Gastrocnemius medialis (tissue), 4 donors: ENCODE data around the gene MAMDC4. TPM values are rescaled to one million over a fixed set of nuclear protein-coding genes. Genes with fewer than 3 reads are reported as not detected.

Experiments
- ATAC-seq, 2 donors: fragments of 150-250 bp; one replicate each; pipeline ENCODE4 v1.9.1; 2016
- DNase-seq, 2 donors: peaks; one replicate each; pipeline ENCODE4 v3.0.0-alpha.2; 2019
- H3K27ac ChIP-seq, 4 donors: fragments of 200-600 bp; sonication (generic); 1 replicate in 1 of 4; 2 replicates in 3 of 4; pipeline ENCODE4 v1.5.1; 2016 to 2018; ENCODE audit warnings: mild to moderate bottlenecking in 2 of 4, moderate library complexity in 1 of 4
- H3K27me3 ChIP-seq, 3 donors: fragments of 200-600 bp; sonication (generic) in 2 of 3; 1 replicate in 1 of 3; 2 replicates in 2 of 3; pipeline versions ENCODE4 v1.5.1 to v1.6.0; 2016 to 2019; ENCODE audit warnings: mild to moderate bottlenecking in 1 of 3, moderate library complexity in 1 of 3
- H3K36me3 ChIP-seq, 2 donors: fragments of 200-600 bp; sonication (generic) in 1 of 2; one replicate each; pipeline ENCODE4 v1.5.1; 2017 to 2018
- H3K4me1 ChIP-seq, 2 donors: fragments of 200-600 bp; sonication (generic) in 1 of 2; one replicate each; pipeline ENCODE4 v1.5.1; 2016 to 2017; ENCODE audit warnings: mild to moderate bottlenecking in 2 of 2
- H3K4me3 ChIP-seq, 4 donors: fragments of 200-600 bp; sonication (generic) in 3 of 4; 1 replicate in 1 of 4; 2 replicates in 3 of 4; pipeline ENCODE4 v1.5.1; 2016 to 2019; ENCODE audit warnings: mild to moderate bottlenecking in 2 of 4
- H3K9me3 ChIP-seq, 3 donors: fragments of 200-600 bp; sonication (generic) in 2 of 3; 1 replicate in 1 of 3; 2 replicates in 2 of 3; pipeline ENCODE4 v1.5.1; 2016 to 2019
- CTCF ChIP-seq, 5 experiments: fragments of 450-650 bp in 3 of 5; fragments of 200-600 bp in 2 of 5; sonication (generic) in 2 of 5; IDR thresholded peaks in 4 of 5; conservative IDR thresholded peaks in 1 of 5; 1 replicate in 4 of 5; 2 replicates in 1 of 5; pipeline ENCODE4 v1.5.1; 2016 to 2019; ENCODE audit warnings: antibody characterized with exemption in 5 of 5, mild to moderate bottlenecking in 3 of 5, moderate library complexity in 3 of 5
- POLR2A ChIP-seq, 2 donors: fragments of 450-650 bp; IDR thresholded peaks; one replicate each; pipeline ENCODE4 v1.6.1; 2017; ENCODE audit warnings: antibody characterized with exemption in 2 of 2, mild to moderate bottlenecking in 2 of 2, moderate library complexity in 2 of 2
- in situ Hi-C, 4 donors: fragments of 200-750 bp; cut with MboI; loops; one replicate each; pipeline versions ENCODE4 v1.15.0 to v1.8.0; 2017; ENCODE audit warnings: low sequenced_read_pairs in 4 of 4
- intact Hi-C: fragments of 100-400 bp; cut with DNase I; formaldehyde crosslinking; loops from one replicate; pipeline ENCODE4 v1.15.1; 2023; ENCODE audit warnings: low total_unique reads
- total RNA-seq, 4 donors: library from RNA; depleted of rRNA; stranded (reverse); fragments of >200 nt; gene quantifications; one replicate each; pipeline versions ENCODE4 v1.1.0 to v1.2.3, GENCODE V29; 2016

MAMDC4 gene
- total RNA-seq, 4 donors from 2014 or later: 0.95 to 2.3 (median 1.7) TPM

GRCh38 chr9:136857166-136857565 is 5.0 kb downstream of the MAMDC4 start:
- Histone ChIP-seq H3K4me3 (no peak overlapping the region), H3K27ac (no peak overlapping the region), H3K9me3 (no peaks in the 10 kb centered on the region), H3K27me3 (no peaks in the 10 kb centered on the region), H3K36me3 (peaks cover 0 to 8% of the 10 kb centered on the region in 2 donors), H3K4me1 (peaks cover 2 to 12% of the 10 kb centered on the region in 2 donors)
- intact Hi-C loops (no loop called here), in situ Hi-C loops (no loop called here)
- TF ChIP-seq POLR2A (IDR thresholded peaks at IDR 0.05) (no peak), CTCF (IDR thresholded peaks at IDR 0.05 in 4 of 5, conservative IDR thresholded peaks at IDR 0.05 in 1 of 5) (no peak)
- ATAC-seq (no peak), DNase-seq (no peak)

DNA sequence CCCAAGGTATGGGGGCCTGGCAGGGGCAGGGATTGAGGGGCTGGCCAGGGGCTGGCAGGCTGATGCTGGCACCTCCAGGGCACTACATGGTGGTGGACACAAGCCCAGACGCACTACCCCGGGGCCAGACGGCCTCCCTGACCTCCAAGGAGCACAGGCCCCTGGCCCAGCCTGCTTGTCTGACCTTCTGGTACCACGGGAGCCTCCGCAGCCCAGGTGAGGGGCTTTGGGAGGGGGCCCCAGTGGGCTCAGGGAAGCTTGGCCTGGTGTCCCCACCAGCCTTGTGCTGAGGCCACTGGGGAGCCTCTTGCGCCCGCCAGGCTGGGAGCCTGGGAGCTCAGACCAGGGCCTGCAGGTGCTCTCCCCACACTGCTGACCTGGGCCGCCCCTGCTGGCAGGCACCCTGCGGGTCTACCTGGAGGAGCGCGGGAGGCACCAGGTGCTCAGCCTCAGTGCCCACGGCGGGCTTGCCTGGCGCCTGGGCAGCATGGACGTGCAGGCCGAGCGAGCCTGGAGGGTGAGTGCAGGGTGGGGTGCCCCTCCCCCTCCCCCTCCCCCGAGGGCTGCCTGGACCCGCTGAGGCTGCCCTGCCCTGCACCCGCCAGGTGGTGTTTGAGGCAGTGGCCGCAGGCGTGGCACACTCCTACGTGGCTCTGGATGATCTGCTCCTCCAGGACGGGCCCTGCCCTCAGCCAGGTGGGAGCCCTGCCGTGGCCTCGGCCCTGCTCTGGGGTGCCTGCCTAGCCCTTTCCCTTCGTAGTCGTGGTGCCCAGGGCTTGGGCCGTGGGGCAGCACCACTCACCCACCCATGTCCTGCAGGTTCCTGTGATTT is 5.7 kb downstream of the MAMDC4 start:
- Histone ChIP-seq H3K9me3 (no peaks in the 10 kb centered on the region), H3K27ac (no peak overlapping the region), H3K27me3 (no peaks in the 10 kb centered on the region), H3K36me3 (peaks cover 0 to 14% of the 10 kb centered on the region in 2 donors), H3K4me3 (no peak overlapping the region), H3K4me1 (peaks cover 2 to 11% of the 10 kb centered on the region in 2 donors)
- no peak for DNase-seq
- intact Hi-C loops: no loop called here
- TF ChIP-seq POLR2A (IDR thresholded peaks at IDR 0.05) (no peak), CTCF (IDR thresholded peaks at IDR 0.05 in 4 of 5, conservative IDR thresholded peaks at IDR 0.05 in 1 of 5) (no peak)
- in situ Hi-C loops: no loop called here
- ATAC-seq: no peak

DNA sequence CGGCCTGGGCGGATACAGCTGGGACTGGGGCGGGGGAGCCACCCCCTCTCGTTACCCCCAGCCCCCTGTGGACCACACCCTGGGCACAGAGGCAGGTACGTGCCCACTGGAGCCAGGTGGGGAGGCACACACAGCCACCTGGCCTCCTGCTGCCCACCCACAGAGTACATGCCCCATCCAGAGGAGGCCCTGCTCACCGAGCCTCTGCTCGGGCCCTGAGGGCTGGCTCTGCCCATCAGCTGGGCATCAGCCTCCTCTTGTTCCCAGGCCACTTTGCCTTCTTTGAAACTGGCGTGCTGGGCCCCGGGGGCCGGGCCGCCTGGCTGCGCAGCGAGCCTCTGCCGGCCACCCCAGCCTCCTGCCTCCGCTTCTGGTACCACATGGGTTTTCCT is 6.3 kb downstream of the MAMDC4 start:
- Histone ChIP-seq H3K27me3 (no peaks in the 10 kb centered on the region), H3K4me3 (no peak overlapping the region), H3K9me3 (no peaks in the 10 kb centered on the region), H3K36me3 (peaks cover 0 to 21% of the 10 kb centered on the region in 2 donors), H3K27ac (no peak overlapping the region), H3K4me1 (peaks cover 2 to 11% of the 10 kb centered on the region in 2 donors)
- intact Hi-C loops (no loop called here), in situ Hi-C loops (no loop called here)
- TF ChIP-seq CTCF (IDR thresholded peaks at IDR 0.05 in 4 of 5, conservative IDR thresholded peaks at IDR 0.05 in 1 of 5) (no peak), POLR2A (IDR thresholded peaks at IDR 0.05) (no peak)
- ATAC-seq: no peak
- no peak for DNase-seq

DNA sequence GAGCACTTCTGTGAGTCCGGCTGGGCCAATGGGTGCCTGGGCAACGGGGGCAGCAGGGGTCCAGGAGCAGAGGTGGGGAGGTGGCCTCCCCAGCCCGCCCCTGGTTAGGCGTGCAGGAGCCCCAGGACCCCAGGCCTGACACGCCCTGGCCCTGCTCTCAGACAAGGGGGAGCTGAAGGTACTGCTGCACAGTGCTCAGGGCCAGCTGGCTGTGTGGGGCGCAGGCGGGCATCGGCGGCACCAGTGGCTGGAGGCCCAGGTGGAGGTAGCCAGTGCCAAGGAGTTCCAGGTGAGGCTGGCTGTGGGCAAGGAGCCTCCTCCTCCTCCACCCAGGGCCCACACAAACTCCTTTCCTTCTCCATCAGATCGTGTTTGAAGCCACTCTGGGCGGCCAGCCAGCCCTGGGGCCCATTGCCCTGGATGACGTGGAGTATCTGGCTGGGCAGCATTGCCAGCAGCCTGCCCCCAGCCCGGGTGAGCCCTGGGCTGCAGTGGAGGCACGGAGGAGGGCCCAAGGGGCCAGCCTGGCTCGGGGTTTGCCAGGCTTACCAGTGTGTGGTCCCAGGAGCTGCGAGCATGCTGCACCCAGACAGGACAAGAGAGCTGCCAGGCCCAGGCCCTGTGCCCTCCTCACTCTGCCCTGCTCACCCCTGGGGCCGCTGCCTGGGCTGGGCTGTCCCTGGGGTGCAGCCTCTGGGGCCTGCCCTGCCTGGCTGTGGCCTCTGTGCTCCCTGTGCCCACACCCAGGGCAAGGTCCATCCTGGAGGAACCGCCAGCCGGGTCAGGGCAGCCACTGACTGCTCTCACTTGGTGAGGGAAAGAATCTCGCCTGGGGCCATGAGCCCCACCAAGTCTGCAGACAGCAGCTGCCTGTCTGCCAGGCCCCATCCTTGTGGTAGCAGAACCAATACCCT is 7.0 kb downstream of the MAMDC4 start:
- TF ChIP-seq CTCF (IDR thresholded peaks at IDR 0.05 in 4 of 5, conservative IDR thresholded peaks at IDR 0.05 in 1 of 5): no peak
- ATAC-seq (peak in 1 of 2 donors; percentile 20), DNase-seq (peak in 1 of 2 donors; percentile 36)
- Histone ChIP-seq H3K27me3 (no peaks in the 10 kb centered on the region), H3K27ac (no peak overlapping the region), H3K4me1 (peaks cover 9 to 15% of the 10 kb centered on the region in 2 donors), H3K4me3 (no peak overlapping the region), H3K9me3 (no peaks in the 10 kb centered on the region), H3K36me3 (peaks cover 0 to 27% of the 10 kb centered on the region in 2 donors)
- intact Hi-C loops (no loop called here), in situ Hi-C loops (no loop called here)
